Heart right ventricle (tissue), 16 donors: ENCODE results near the gene TAF1C. TPM values are rescaled to one million over a fixed set of nuclear protein-coding genes. Genes with fewer than 3 reads are reported as not detected.

Source experiments
- ATAC-seq, 8 donors: fragments of 200-7000 bp; cut with Tn5 transposase; one replicate each; pipeline ENCODE4 v1.9.1; 2020; ENCODE audit warnings: mild to moderate bottlenecking in 8 of 8, moderate library complexity in 8 of 8, moderate number of reproducible peaks in 1 of 8
- DNase-seq, 2 donors: peaks; one replicate each; pipeline ENCODE4 v3.0.0-alpha.2; 2020
- H3K27ac ChIP-seq, 10 donors: fragments of 200-600 bp; sonication (generic) in 2 of 10; one replicate each; pipeline versions ENCODE4 v1.5.0 to v1.8.0; 2020 to 2022; ENCODE audit warnings: mild to moderate bottlenecking in 3 of 10
- H3K27me3 ChIP-seq, 7 donors: fragments of 200-600 bp; one replicate each; pipeline ENCODE4 v1.8.0; 2021 to 2022; ENCODE audit warnings: mild to moderate bottlenecking in 2 of 7
- H3K36me3 ChIP-seq, 9 donors: fragments of 200-600 bp; sonication (generic) in 1 of 9; one replicate each; pipeline versions ENCODE4 v1.5.0 to v1.8.0; 2020 to 2022; ENCODE audit warnings: mild to moderate bottlenecking in 2 of 9
- H3K4me1 ChIP-seq, 9 donors: fragments of 200-600 bp; sonication (generic) in 1 of 9; one replicate each; pipeline versions ENCODE4 v1.5.0 to v1.8.0; 2020 to 2022; ENCODE audit warnings: mild to moderate bottlenecking in 4 of 9
- H3K4me3 ChIP-seq, 10 donors: fragments of 200-600 bp; sonication (generic) in 2 of 10; one replicate each; pipeline versions ENCODE4 v1.5.0 to v1.8.0; 2020 to 2022; ENCODE audit warnings: mild to moderate bottlenecking in 7 of 10, moderate library complexity in 2 of 10
- H3K9me3 ChIP-seq, 11 donors: fragments of 200-600 bp in 10 of 11; sonication (generic) in 2 of 11; one replicate each; pipeline versions ENCODE4 v1.5.0 to v1.8.0; 2013 to 2022; ENCODE audit warnings: mild to moderate bottlenecking in 2 of 11, control low read depth in 1 of 11, moderate library complexity in 1 of 11
- WGBS, 2 donors: extraction: QIAGEN DNeasy Blood & Tissue Kit; methylation state at CpG; one replicate each; pipeline ENCODE4 v1.1.7; 2013; ENCODE audit warnings: inconsistent platforms in 1 of 2; 5-methylcytosine and 5-hydroxymethylcytosine counted together
- intact Hi-C, 10 donors: fragments of 100-400 bp; cut with DNase I; formaldehyde crosslinking; loops; one replicate each; pipeline versions ENCODE4 v1.11.1 to v1.14.2; 2022
- polyA plus RNA-seq, 2 donors: library from polyadenylated mRNA; stranded (reverse); fragments of 200-250 nt; gene quantifications; one replicate each; pipeline ENCODE4 v1.2.3, GENCODE V29; 2013
- total RNA-seq, 10 donors: library from RNA; stranded (reverse); fragmentation: NEBNext Ultra II Directional in 3 of 10; extraction: Animal tissue kit (Norgen Biotek cat#: 25700) in 3 of 10; gene quantifications; one replicate each; pipeline versions ENCODE4 v1.2.1 to v1.2.4, GENCODE V29; 2021 to 2023
- TF ChIP-seq, protein P1 (sequence below), 9 donors: fragments of 200-600 bp; sonication (generic) in 2 of 9; IDR thresholded peaks; one replicate each; pipeline versions ENCODE4 v1.5.0 to v1.8.0; 2021 to 2022; ENCODE audit warnings: antibody characterized with exemption in 9 of 9, mild to moderate bottlenecking in 5 of 9, moderate library complexity in 1 of 9
- donor health status: Arrhythmogenic right ventricular cardiomyopathy.
- donor health status: ischemic (EF 13 %, LVEDD 7.1; RV severe dilation, severe dysfunction).
- donor health status: healthy with polysubstance abuse.
- donor health status: DM: no; HTN: yes; CAD: no.
- donor health status: DM: no; HTN: no; CAD: no.
- donor health status: ischemic (EF 25% LVEDD 6.9; RV normal size, moderate dysfunction).
- donor health status: ischemic (EF 25% LVEDD 5.7; RV mildly dilated, moderate dysfunction).
- donor health status: healthy.
- donor health status: DM: yes; HTN: yes; CAD: no.
- donor health status: Ischemic cardiomyopathy.
- donor health status: ischemic (EF 35%, LVEDD 5.7; RV mildly dilated, moderate dysfunction).
- donor health status: nonischemic (EF 11% LVEDD 7.7; RV severe dilation, severe dysfunction).
- donor health status: DM: yes; HTN: yes; CAD: no.
- donor health status: PGD.
- donor health status: ischemic (EF 29% LVEDD 5.4; RV normal size, mild dysfunction).
- donor health status: nonischemic (EF 23%, LVEDD 6.1; RV moderate dilation, normal function).

Gene TAF1C
- total and polyA plus RNA-seq, 12 donors: 14.2 to 76.7 (median 21.6) TPM

DNA sequence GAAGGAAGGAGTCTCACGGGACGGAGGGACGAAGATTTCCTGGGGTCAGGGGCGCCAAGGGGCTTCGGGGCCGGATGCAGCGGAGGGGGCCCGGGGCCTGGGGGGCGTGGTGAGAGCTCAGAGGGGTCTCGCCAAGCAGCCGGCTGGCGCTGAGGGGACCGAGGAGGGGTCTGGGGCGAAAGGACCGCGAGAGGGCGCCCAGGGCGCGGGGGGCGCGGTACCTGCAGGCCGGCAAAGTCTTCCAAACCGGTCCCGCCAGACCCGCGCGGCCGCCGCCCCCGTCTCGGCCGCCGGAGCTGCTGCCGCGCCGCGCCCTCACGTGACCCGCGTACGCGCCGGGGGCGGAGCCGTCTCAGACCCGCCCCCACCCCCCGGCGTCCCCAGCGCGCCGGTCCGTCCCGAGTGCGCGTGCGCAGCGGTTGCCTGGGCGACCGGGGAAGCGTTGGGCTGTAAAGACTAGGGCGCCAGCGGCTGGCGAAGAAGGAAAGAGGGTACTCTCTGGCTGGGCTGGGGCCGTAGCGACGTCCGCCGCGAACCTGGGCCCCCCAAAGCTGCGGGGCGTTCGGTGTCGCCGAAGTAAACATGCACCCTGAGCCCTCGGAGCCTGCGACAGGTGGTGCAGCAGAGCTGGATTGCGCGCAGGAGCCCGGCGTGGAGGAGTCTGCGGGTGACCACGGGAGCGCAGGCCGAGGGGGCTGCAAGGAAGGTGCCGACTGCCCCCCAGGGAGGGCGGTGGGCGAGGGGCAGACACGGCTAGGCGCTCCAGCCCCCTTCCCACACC is 41.8 kb downstream of the TAF1C start, which contains the start of the genes DNAAF1 and HSDL1:
TSS of gene DNAAF1 (plus strand) at position 450 of the 781 bp plus-strand sequence. CDS start at position 583, 133 bp downstream.
TSS of gene HSDL1 (minus strand) at position 319 of the 781 bp plus-strand sequence. CDS start 13,856 bp downstream, outside the sequence.
- peaks cover 0 to 19% (median 10%) of the 10 kb centered on the region in 9 donors for H3K4me1 ChIP-seq
- H3K36me3 ChIP-seq: no peaks in the 10 kb centered on the region
- peak within 1 kb of the TSS in 9 of 10 donors; percentile 65 to 90 (median 81) for H3K27ac ChIP-seq
- H3K27me3 ChIP-seq: peaks cover 0 to 5% (median 0%) of the 10 kb centered on the region in 7 donors
- WGBS, 2 donors: 0 to 1% methylated on average over 89 of the region's 89 CpGs
- H3K9me3 ChIP-seq: no peaks in the 10 kb centered on the region
- intact Hi-C loops: loop anchor here in 3 of 10 donors (2.0 to 10.0 kb wide), 3 partner anchors 37 to 70 kb away; partner anchors contain the start of gene TAF1C (in 1 of the 3)
- ATAC-seq: peak; percentile 91 to 97 (median 96)
- TF ChIP-seq, protein P1, sequence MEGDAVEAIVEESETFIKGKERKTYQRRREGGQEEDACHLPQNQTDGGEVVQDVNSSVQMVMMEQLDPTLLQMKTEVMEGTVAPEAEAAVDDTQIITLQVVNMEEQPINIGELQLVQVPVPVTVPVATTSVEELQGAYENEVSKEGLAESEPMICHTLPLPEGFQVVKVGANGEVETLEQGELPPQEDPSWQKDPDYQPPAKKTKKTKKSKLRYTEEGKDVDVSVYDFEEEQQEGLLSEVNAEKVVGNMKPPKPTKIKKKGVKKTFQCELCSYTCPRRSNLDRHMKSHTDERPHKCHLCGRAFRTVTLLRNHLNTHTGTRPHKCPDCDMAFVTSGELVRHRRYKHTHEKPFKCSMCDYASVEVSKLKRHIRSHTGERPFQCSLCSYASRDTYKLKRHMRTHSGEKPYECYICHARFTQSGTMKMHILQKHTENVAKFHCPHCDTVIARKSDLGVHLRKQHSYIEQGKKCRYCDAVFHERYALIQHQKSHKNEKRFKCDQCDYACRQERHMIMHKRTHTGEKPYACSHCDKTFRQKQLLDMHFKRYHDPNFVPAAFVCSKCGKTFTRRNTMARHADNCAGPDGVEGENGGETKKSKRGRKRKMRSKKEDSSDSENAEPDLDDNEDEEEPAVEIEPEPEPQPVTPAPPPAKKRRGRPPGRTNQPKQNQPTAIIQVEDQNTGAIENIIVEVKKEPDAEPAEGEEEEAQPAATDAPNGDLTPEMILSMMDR (IDR thresholded peaks at IDR 0.05): peak in 5 of 9 donors; percentile 6 to 36 (median 21)
- peak; percentile 90 to 95 for DNase-seq
- H3K4me3 ChIP-seq: peak within 1 kb of the TSS; percentile 71 to 99 (median 90)

- peak; percentile 35 to 48 (median 40) for ATAC-seq
- 0 to 1% methylated on average over 39 of the region's 39 CpGs for WGBS, 2 donors
- peaks cover 0 to 25% (median 13%) of the 10 kb centered on the region in 9 donors for H3K4me1 ChIP-seq
- peak; percentile 19 to 40 for DNase-seq
- H3K36me3 ChIP-seq: no peaks in the 10 kb centered on the region
- peak overlapping the region in 9 of 10 donors; percentile 65 to 90 (median 81) for H3K27ac ChIP-seq
- H3K27me3 ChIP-seq: peaks cover 0 to 4% (median 0%) of the 10 kb centered on the region in 7 donors
- H3K9me3 ChIP-seq: no peaks in the 10 kb centered on the region
- TF ChIP-seq, protein P1 (IDR thresholded peaks at IDR 0.05): peak in 1 of 9 donors; percentile 9
- H3K4me3 ChIP-seq: peak overlapping the region; percentile 71 to 99 (median 90)
- intact Hi-C loops: loop anchor here in 2 of 10 donors (2.0 to 10.0 kb wide), 2 partner anchors 42 to 70 kb away; partner anchors contain the start of gene TAF1C (in 1 of the 2)
These were observed 42.5 kb downstream of the TAF1C start for GRCh38 chr16:84144209-84144858.

DNA sequence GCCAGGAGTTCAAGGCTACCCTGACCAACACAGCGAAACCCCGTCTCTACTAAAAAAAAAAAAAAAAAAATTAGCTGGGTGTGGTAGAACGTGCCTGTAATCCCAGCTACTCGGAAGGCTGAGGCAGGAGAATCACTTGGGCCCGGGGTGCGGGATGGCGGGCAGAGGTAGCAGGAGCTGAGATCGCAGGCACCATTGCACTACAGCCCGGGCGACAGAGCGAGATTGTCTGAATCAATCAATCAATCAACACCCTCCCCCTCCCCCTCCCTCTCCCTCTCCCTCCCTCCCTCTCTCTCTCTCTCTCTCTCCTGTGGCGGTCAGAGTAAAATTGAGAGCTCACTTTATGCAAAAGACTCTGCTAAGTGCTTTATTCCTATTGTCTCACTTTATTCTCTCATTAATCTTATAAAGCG is 43.1 kb downstream of the TAF1C start:
- 29 to 30% methylated on average over 13 of the region's 13 CpGs for WGBS, 2 donors
- DNase-seq (no peak), ATAC-seq (no peak)
- Histone ChIP-seq H3K9me3 (no peaks in the 10 kb centered on the region), H3K27ac (peak overlapping the region in 1 of 10 donors; percentile 83), H3K27me3 (peaks cover 0 to 4% (median 0%) of the 10 kb centered on the region in 7 donors), H3K4me3 (peak overlapping the region in 8 of 10 donors; percentile 71 to 98 (median 90)), H3K4me1 (peaks cover 0 to 31% (median 15%) of the 10 kb centered on the region in 9 donors), H3K36me3 (no peaks in the 10 kb centered on the region)
- intact Hi-C loops: loop anchor here in 2 of 10 donors (2.0 to 10.0 kb wide), 2 partner anchors 43 to 69 kb away; partner anchors contain the start of gene TAF1C (in 1 of the 2)
- TF ChIP-seq, protein P1 (IDR thresholded peaks at IDR 0.05): no peak

- H3K36me3 ChIP-seq: no peaks in the 10 kb centered on the region
- H3K4me3 ChIP-seq: no peak overlapping the region
- ATAC-seq: no peak
- no peaks in the 10 kb centered on the region for H3K9me3 ChIP-seq
- H3K4me1 ChIP-seq: peaks cover 0 to 37% (median 15%) of the 10 kb centered on the region in 9 donors
- 89% methylated on average over 1 of the region's 1 CpG for WGBS, 2 donors
- peaks cover 0 to 4% (median 0%) of the 10 kb centered on the region in 7 donors for H3K27me3 ChIP-seq
- no peak overlapping the region for H3K27ac ChIP-seq
- intact Hi-C loops: loop anchor here in 1 of 10 donors (10.0 kb wide), 1 partner anchor 68 kb away; no protein-coding TSS in a partner anchor
- no peak for DNase-seq
- TF ChIP-seq, protein P1 (IDR thresholded peaks at IDR 0.05): no peak
These were observed 43.8 kb downstream of the TAF1C start for GRCh38 chr16:84143081-84143480.
